Skeletal muscle satellite cell (primary cell): ENCODE results near the gene FBXL19.
A peak's percentile ranks its signal among the peaks of the same experiment; 100 is the strongest.

Source experiments
- H3K27me3 ChIP-seq: 2 replicates; pipeline ENCODE4 v1.7.0; 2013; ENCODE audit warnings: low read length; ENCODE audit not compliant: control insufficient read depth, insufficient read depth
- H3K36me3 ChIP-seq: 2 replicates; pipeline ENCODE4 v1.7.0; 2013; ENCODE audit warnings: mild to moderate bottlenecking, control low read depth, low read length; ENCODE audit not compliant: insufficient read depth
- H3K4me1 ChIP-seq: 2 replicates; pipeline ENCODE4 v1.7.0; 2013; ENCODE audit warnings: low read length; ENCODE audit not compliant: control insufficient read depth, insufficient read depth
- H3K4me2 ChIP-seq: 2 replicates; pipeline ENCODE4 v1.7.0; 2013; ENCODE audit warnings: mild to moderate bottlenecking, low read length
- H3K4me3 ChIP-seq: 2 replicates; pipeline ENCODE4 v1.7.0; 2013; ENCODE audit warnings: low read length
- H3K9ac ChIP-seq: 2 replicates; pipeline ENCODE4 v1.7.0; 2013; ENCODE audit warnings: mild to moderate bottlenecking, low read depth, low read length, moderate library complexity
- H3K9me3 ChIP-seq: replicated peaks from 2 replicates; pipeline ENCODE4 v1.7.0; 2013; ENCODE audit warnings: mild to moderate bottlenecking, control low read depth, low read length

The FBXL19 gene

DNA sequence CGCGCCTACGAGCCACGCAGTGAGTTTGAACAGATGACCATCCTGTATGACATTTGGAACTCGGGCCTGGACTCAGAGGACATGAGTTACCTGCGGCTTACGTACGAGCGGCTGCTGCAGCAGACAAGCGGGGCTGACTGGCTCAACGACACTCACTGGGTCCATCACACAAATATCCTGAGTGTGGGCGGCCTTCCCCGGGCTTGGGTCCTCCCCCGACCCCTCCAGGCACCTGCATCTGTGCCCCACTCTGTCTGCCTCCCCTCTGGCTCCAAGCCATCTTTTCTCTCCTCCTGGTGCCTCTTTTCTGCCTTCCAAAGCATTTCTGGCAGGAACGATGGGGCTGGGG, 56.6 kb downstream of the FBXL19 start:
- Histone ChIP-seq H3K9ac (no peak overlapping the region), H3K36me3 (peaks cover 27% of the 10 kb centered on the region), H3K4me1 (no peaks in the 10 kb centered on the region), H3K9me3 (no peaks in the 10 kb centered on the region), H3K4me3 (no peak overlapping the region), H3K27me3 (no peaks in the 10 kb centered on the region), H3K4me2 (no peak overlapping the region)

DNA sequence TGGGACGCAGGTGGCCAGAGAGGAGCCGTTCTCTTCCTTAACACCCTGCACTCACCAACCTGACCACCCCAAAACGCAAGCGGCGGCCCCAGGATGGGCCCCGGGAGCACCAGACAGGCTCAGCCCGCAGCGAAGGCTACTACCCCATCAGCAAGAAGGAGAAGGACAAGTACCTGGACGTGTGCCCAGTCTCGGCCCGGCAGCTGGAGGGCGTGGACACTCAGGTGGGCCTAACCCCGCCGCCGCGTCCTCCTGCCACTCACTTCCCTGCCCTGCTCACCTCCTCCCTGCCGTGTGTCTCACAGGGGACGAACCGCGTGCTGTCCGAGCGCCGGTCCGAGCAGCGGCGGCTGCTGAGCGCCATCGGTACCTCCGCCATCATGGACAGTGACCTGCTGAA, 57.1 kb downstream of the FBXL19 start:
- Histone ChIP-seq H3K9ac (no peak overlapping the region), H3K36me3 (peaks cover 27% of the 10 kb centered on the region), H3K27me3 (no peaks in the 10 kb centered on the region), H3K4me3 (no peak overlapping the region), H3K4me1 (peaks cover 4% of the 10 kb centered on the region), H3K9me3 (no peaks in the 10 kb centered on the region), H3K4me2 (no peak overlapping the region)

DNA sequence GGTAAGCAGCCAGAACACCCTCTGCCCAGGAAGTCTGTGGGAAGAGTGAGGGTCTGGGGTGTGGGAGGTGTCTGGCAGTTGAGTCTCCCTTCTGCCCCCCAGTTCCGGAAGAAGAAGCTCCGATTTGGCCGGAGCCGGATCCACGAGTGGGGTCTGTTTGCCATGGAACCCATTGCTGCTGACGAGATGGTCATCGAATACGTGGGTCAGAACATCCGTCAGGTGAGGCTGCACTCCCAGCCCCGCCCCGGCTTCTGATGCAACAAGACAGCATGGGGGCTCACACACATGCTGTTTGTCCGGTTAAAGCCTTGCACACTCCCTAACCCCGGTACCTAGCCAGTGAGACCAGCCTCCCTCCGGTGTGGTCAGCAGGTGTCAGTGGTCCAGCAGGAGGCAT, 57.6 kb downstream of the FBXL19 start:
- Histone ChIP-seq H3K4me2 (no peak overlapping the region), H3K27me3 (no peaks in the 10 kb centered on the region), H3K4me1 (peaks cover 10% of the 10 kb centered on the region), H3K4me3 (no peak overlapping the region), H3K9ac (no peak overlapping the region), H3K9me3 (no peaks in the 10 kb centered on the region), H3K36me3 (peaks cover 27% of the 10 kb centered on the region)

DNA sequence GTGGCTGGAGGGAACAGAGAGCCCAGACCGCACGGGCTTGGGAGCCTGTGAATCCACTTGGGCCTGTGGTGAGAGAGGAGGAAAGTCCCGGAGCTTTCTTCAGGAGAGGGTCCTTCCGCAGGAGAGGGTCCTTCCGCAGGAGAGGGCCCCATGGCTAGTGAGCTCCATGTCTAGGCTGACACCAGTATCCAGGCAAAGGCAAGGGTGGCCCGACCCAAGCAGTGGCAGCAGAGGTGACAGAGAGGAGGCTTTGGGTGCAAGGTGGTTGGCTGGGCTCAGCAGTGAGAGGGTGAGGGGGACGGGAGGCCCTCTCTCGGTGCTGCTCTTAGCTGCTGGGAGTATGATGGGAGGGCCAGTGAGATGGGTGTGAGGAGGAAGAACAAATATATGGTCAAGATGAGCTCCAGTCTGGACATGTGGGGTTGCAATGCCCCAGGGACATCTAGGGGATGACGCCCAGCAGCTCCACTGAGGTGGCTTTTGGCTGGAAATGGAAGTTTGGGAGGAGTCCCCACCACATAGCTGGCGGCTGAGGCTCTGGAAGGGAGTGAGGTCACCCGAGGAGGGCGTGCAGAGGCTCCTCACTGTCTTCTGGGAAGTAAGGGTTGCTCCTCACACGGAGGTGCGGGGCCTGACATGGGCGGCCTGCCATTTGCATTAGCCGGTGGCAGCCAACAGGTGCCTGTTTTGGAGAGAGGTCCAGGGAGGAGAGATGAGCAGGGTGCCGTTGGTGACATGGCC, 59.3 kb downstream of the FBXL19 start:
- Histone ChIP-seq H3K27me3 (no peaks in the 10 kb centered on the region), H3K9me3 (no peaks in the 10 kb centered on the region), H3K4me3 (no peak overlapping the region), H3K9ac (no peak overlapping the region), H3K36me3 (peaks cover 13% of the 10 kb centered on the region), H3K4me2 (no peak overlapping the region), H3K4me1 (peaks cover 12% of the 10 kb centered on the region)

DNA sequence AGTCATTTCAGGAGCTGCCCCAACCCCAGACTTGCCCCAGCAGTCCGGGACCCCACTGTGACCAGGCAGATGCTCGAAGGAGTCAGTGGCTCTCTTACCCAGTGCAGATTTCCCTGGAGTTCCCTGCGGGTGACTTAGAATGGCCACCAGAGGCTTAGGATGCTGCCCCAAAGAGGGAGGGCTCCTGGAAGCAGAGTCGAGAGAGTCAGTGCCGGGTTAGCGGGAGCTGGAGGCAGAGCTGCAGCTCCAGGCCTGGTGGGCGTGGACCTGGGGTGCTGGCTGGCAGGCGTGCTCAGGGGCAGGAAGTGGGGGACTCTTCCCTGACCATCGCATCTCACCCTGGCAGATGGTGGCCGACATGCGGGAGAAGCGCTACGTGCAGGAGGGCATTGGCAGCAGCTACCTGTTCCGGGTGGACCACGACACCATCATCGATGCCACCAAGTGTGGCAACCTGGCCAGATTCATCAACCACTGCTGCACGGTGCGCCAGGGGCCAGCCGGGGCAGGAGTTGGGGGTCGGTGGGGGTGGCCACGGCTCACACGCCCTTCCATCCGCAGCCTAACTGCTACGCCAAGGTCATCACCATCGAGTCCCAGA, 60.0 kb downstream of the FBXL19 start:
- Histone ChIP-seq H3K9ac (no peak overlapping the region), H3K36me3 (peaks cover 12% of the 10 kb centered on the region), H3K9me3 (no peaks in the 10 kb centered on the region), H3K4me3 (no peak overlapping the region), H3K4me2 (no peak overlapping the region), H3K27me3 (no peaks in the 10 kb centered on the region), H3K4me1 (peaks cover 12% of the 10 kb centered on the region)

DNA sequence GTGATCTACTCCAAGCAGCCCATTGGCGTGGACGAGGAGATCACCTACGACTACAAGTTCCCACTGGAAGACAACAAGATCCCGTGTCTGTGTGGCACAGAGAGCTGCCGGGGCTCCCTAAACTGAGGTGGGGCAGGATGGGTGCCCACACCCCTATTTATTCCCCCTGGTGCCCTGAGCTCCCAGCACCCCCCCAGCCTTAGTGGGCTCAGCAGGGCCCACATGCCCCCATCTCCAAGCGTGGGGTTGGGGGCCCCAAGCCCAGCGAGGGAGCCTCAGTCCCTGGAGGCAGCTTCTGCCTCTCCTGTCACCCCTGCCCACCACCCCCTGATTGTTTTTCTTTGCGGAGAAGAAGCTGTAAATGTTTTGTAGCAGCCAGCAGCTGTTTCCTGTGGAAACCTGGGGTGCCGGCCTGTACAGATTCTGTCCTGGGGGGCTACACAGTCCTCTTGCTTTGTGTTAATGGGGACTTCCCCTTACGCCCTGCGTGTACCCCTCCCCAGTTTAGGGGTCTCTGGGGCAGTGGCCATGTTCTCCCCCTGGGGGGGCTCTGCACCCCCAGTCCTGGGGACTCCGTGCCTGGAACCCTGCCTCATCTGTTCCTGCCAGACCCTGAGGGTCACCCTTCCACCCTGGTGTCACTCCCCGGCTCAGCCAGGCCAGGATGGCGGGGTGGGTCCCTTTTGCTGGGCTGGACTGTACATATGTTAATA, 60.7 kb downstream of the FBXL19 start:
- no peaks in the 10 kb centered on the region for H3K9me3 ChIP-seq
- H3K36me3 ChIP-seq = peaks cover 12% of the 10 kb centered on the region
- H3K9ac ChIP-seq = no peak overlapping the region
- no peaks in the 10 kb centered on the region for H3K27me3 ChIP-seq
- no peak overlapping the region for H3K4me2 ChIP-seq
- peaks cover 12% of the 10 kb centered on the region for H3K4me1 ChIP-seq
- H3K4me3 ChIP-seq = no peak overlapping the region

DNA sequence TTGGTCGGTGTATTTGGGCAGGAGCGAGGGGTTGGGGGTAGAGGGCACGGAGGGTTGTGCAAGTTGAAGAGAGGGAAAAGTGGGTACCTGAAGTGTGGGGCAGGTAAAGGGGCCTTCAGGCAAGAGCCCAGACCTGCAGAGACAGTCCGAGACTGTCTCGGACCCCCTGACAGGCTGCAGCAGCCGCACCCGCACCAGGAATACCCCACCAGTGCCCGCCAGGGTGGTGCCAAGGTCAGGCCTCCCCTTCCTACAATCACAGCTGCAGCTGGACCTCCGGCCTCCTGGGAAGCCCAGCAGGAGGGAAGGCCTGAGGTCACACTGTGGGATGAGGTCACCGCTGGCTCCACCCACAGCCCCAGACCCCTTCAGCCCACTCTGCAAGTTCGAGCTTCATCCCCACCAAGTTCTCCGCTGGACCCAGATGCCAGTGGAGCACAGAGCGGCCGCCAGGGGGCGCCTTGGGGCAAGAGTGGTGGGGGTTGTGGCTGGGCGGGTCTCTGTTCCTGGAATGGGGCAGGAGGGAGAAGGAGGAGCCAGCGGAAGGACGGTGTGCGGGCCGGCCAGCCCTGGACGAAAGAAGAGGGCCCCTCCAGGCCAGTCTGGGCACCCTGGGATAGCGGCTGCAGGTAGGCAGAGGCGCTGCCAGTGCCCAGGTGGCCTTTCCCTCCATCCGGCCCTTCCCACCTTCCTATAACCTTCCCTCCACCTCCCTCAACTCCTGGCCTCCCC, 61.5 kb downstream of the FBXL19 start, which contains the start of gene HSD3B7:
Gene HSD3B7, plus strand, starts transcription at position 539 of the 732 bp plus-strand sequence. CDS start 452 bp downstream, outside the sequence.
- peak within 1 kb of the TSS; percentile 71 for H3K4me3 ChIP-seq
- H3K4me1 ChIP-seq = peaks cover 12% of the 10 kb centered on the region
- H3K27me3 ChIP-seq = no peaks in the 10 kb centered on the region
- H3K4me2 ChIP-seq = peak within 1 kb of the TSS; percentile 83
- peak within 1 kb of the TSS; percentile 51 for H3K9ac ChIP-seq
- H3K9me3 ChIP-seq = no peaks in the 10 kb centered on the region
- H3K36me3 ChIP-seq = peaks cover 10% of the 10 kb centered on the region

DNA sequence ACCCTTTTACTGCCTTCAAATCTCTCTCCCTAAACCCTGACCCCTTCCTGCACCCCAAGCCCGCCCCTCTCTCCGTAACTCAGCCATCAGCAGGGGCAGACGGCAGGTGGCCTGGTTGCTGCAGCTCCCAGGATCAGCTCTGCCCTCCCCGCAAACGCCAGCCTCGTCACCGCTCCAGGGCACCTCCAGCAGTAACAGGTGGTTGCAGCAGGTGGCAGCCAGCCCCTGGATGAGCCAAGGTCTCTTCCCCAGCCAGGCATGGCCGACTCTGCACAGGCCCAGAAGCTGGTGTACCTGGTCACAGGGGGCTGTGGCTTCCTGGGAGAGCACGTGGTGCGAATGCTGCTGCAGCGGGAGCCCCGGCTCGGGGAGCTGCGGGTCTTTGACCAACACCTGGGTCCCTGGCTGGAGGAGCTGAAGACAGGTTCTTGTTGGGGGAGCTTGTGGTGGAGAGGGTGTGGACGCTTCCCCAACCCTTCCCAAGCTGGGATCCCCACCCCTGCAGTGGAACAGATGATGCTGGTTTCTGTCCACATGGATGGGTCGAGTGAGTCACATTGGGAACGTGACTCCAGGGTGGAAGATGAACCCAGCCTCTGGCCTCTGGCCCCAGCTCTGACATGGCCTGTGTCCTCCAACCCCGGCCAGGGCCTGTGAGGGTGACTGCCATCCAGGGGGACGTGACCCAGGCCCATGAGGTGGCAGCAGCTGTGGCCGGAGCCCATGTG, 62.2 kb downstream of the FBXL19 start:
- Histone ChIP-seq H3K27me3 (no peaks in the 10 kb centered on the region), H3K36me3 (peaks cover 4% of the 10 kb centered on the region), H3K4me3 (peak overlapping the region; percentile 71), H3K9me3 (no peaks in the 10 kb centered on the region), H3K9ac (peak overlapping the region; percentile 51), H3K4me1 (peaks cover 12% of the 10 kb centered on the region), H3K4me2 (peak overlapping the region; percentile 83)

DNA sequence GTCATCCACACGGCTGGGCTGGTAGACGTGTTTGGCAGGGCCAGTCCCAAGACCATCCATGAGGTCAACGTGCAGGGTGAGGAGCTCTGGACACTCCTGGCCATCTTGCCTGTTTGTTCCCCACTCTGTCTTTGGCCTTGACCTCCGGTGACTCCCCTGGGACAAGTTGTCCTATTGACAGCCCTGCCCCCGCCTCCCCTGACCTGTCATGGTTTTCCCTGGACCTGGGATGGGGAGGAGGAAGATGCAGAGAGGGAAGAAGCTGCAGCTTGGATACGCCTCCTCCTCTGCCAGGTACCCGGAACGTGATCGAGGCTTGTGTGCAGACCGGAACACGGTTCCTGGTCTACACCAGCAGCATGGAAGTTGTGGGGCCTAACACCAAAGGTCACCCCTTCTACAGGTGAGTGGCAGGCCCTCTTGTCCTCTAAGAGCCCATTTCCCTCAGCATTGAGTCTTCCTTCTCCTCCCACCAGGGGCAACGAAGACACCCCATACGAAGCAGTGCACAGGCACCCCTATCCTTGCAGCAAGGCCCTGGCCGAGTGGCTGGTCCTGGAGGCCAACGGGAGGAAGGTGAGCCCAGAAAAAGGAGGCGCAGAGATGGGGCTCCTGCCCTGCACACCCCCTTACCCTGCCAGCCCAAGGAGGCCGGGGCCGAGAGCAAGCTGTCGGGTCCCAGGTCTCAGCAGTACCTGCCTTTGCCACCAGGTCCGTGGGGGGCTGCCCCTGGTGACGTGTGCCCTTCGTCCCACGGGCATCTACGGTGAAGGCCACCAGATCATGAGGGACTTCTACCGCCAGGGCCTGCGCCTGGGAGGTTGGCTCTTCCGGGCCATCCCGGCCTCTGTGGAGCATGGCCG, 63.0 kb downstream of the FBXL19 start:
- H3K9me3 ChIP-seq = no peaks in the 10 kb centered on the region
- H3K4me2 ChIP-seq = peak overlapping the region; percentile 83
- H3K9ac ChIP-seq = no peak overlapping the region
- H3K4me1 ChIP-seq = peaks cover 12% of the 10 kb centered on the region
- peaks cover 3% of the 10 kb centered on the region for H3K36me3 ChIP-seq
- H3K27me3 ChIP-seq = no peaks in the 10 kb centered on the region
- peak overlapping the region; percentile 71 for H3K4me3 ChIP-seq

DNA sequence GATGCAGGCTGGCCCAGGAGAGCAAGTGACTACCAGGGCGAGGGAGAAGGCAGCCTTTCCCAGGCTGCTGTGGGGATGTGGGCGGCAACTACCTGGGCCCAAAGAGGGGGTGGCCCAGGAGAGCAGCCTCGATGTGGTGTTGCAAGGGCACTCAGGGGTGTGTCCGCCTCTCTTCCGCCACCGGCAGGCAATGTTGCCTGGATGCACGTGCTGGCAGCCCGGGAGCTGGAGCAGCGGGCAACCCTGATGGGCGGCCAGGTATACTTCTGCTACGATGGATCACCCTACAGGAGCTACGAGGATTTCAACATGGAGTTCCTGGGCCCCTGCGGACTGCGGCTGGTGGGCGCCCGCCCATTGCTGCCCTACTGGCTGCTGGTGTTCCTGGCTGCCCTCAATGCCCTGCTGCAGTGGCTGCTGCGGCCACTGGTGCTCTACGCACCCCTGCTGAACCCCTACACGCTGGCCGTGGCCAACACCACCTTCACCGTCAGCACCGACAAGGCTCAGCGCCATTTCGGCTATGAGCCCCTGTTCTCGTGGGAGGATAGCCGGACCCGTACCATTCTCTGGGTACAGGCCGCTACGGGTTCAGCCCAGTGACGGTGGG, 64.3 kb downstream of the FBXL19 start:
- no peaks in the 10 kb centered on the region for H3K9me3 ChIP-seq
- H3K36me3 ChIP-seq = peaks cover 3% of the 10 kb centered on the region
- H3K9ac ChIP-seq = no peak overlapping the region
- H3K27me3 ChIP-seq = no peaks in the 10 kb centered on the region
- peaks cover 12% of the 10 kb centered on the region for H3K4me1 ChIP-seq
- H3K4me2 ChIP-seq = no peak overlapping the region
- no peak overlapping the region for H3K4me3 ChIP-seq
